D721Med (cell line): ENCODE measurements around the gene PVR.

Source experiments
- DNase-seq: peaks from one replicate; pipeline ENCODE4 v3.0.0; 2011; ENCODE audit warnings: low spot score; ENCODE audit not compliant: insufficient read length
- FAIRE-seq: peaks from 2 replicates; lab custom pipeline; 2011; peaks lifted over from hg19 to GRCh38; lab: Jason Lieb, UNC
- CTCF ChIP-seq: IDR thresholded peaks from 2 replicates; pipeline ENCODE4 v1.5.1; 2012; ENCODE audit warnings: mild to moderate bottlenecking, control low read depth; ENCODE audit not compliant: insufficient read depth; ENCODE audit errors: missing control alignments

The PVR gene

DNA sequence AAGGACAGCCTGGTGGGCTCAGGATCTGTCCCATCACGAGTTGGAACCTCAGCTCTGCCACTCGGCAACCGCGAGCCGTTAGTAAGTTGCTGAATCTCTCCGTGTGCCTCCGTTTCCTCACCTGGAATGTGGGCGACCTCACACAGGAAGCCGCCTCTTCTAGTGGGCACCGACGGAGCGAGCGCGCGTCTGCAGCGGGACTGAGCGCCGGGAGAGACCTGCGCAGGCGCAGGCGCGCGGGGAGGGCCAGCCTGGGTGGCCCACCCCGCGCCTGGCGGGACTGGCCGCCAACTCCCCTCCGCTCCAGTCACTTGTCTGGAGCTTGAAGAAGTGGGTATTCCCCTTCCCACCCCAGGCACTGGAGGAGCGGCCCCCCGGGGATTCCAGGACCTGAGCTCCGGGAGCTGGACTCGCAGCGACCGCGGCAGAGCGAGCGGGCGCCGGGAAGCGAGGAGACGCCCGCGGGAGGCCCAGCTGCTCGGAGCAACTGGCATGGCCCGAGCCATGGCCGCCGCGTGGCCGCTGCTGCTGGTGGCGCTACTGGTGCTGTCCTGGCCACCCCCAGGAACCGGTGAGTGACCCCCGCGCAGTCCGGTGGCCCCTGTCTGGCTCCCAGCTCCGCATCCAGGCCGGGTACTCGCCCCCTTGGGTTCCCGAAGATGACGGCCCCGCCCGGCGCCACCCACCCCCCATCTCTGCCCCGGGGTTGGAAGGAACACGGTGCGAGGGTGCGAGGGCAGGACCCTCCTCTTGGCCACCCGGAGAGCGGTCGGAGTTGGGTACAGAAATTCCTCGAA lies at the start of gene PVR:
PVR (plus strand) TSS at position 306 of the 797 bp plus-strand sequence; CDS start at position 493, 187 bp downstream.
- peak; percentile 88 for DNase-seq
- FAIRE-seq = no peak
- no peak for TF ChIP-seq CTCF

DNA sequence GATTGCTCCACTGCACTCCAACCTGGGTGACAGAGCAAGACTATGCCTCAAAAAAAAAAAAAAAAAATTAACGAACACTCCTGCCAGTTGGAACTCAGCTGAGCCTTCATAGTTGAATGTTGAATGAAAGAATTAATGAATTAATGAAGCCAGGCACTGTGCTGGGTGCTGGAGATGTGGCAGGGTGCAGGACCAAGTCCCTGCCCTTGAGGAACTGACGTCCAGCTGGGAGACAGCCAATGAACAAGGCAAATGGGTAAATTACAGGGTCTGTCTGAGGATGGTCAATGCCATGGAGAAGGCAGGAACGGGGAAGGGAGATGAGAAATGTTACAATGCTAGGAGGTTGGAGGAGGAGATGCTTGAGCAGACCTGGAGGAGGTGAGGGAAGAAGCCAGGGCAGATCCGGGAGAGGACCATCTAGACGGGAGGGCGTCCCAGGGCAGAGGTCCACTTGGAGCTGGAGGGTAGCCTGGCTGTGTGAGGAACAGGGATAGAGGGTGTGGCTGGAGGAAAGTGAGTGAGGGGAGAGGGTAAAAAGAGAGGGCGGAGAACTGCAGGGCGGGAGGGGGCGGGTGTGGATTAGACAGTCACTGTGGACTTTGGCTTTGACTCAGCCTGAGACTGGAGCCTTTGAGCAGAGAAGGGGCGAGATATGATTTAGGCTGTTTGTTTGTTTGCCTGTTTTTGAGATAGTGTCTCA lies 47.1 kb upstream of the PVR start:
- no peak for FAIRE-seq
- TF ChIP-seq CTCF = no peak
- no peak for DNase-seq

GRCh38 chr19:44597131-44597491 lies 46.6 kb upstream of the PVR start:
- TF ChIP-seq CTCF = no peak
- FAIRE-seq (no peak), DNase-seq (no peak)

DNA sequence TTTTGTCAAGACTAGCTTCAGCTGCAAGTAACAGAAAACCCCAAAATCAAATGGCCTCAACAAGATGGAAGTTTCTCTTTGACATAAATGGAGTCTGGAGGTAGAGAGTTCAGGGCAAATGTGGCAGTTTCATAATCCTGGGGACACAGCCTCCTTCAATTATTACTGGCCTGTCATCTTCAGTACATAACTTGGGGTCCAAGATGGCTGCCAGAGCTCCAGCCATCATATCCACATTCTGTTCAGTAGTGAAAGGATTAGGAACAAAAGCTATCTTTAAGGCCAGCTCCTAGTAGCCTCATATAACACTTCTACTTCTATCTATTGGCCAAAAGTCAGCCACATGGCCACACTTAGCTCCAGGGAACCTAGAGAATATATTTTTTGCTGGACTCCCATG lies 45.4 kb upstream of the PVR start:
- DNase-seq (no peak), FAIRE-seq (no peak)
- no peak for TF ChIP-seq CTCF

DNA sequence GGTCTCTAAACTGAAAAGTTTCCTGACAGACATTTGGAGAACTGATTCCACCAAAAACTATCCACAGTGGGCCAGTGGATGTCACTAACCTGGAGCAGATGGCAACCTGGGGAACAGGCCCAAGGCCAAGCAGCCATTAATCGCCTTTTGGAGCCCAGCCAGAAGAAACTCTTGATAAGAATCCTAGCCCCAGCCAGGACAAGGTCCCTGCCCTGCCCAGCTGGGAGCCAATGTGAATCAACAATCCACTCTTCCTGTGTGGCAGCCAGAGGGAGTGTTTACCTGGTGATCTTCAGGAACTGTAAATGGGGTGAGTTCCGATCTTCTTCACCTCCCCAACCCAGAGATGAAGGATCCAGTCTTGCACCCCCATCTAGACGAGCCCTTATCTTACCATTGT lies 44.8 kb upstream of the PVR start:
- FAIRE-seq = no peak

DNA sequence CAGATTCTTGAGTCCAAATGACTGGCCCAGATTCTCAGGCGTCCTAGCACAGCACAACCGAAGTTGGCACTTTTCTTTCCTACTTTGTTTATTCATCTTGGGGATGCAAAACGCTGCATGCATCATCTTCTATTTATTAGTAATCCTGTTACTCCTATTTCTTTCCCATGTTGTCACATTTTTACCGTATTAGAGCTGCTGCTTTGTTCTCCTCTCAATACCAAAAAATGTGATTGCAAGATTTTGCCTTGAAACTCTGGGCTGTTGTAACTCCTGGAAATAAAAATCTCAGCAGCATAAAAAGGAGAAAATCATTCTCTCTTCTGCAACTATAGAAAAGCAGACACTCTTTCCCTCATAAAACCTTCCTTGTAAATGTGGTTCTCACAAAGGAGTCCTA lies 43.2 kb upstream of the PVR start:
- DNase-seq (no peak), FAIRE-seq (no peak)
- TF ChIP-seq CTCF = no peak

More for the DNA sequence above, 44.8 kb upstream of the PVR start:
- no peak for DNase-seq
- no peak for TF ChIP-seq CTCF

DNA sequence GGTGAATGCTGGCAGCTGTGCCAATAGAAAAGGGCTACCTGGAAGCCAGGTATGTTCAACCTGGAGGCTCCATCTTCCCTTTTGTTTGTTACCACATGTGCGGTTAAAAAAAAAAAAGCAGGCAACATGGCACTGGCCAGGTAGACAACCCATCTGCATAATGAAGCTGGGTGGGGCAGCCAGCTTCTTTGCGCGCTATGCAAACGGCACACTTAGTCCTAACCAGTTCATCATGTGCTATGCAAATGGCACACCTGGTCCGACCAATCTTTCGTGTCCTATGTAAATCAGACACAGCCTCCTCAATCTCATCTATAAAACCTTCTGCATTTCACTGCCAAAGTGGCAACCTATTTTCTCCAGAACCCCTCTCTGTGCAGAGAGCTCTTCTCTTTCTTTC lies 41.6 kb upstream of the PVR start:
- TF ChIP-seq CTCF = no peak
- FAIRE-seq = no peak
- DNase-seq = no peak
